GM04503 (cell line): ENCODE data around the gene CEP85L.

Experiments
- DNase-seq: peaks from one replicate; pipeline ENCODE4 v3.0.0-alpha.2; 2012; ENCODE audit warnings: low read depth

The CEP85L gene

DNA sequence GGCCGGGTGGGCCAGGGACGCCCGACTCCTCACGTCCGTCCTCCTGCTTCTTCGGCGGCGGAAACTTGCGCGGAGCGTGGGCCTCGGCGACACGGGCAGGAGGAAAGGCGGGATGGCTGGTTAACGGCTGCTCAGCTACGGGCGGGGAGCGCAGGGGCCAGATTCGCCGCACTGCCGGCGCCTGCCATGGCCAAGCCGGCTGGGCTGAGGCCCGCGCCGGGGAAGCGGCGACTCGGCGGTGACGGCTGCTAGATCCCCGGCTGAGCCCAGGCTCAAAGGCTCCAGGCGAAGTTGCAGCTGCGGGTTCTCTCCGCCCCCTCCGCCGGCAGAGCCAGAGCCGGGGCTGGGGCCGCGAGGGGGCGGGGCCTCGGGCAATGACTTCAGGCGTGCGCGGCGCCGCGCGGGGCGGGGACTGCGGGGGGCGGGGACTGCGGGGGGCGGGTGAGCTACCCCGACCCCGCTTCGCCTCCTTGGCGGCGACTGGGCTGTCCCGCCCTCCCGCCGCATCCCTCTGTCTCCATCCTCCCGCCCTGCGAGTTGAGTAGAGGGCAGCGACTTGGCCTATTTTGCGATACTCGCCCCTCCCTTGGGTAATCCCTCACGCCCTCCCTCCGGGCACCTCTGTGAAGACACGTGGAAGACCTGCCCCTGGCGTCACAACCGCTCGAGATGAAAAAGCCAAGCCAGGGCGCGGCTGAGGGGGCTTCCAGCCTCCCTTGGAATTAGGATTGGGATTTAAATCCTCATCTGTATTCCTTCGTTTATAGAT is at the start of gene CEP85L:
Gene CEP85L (minus strand): TSS at position 310 of the 769 bp plus-strand sequence. CDS start 322 bp downstream, outside the sequence.
- DNase-seq: no peak

GRCh38 chr6:118700531-118700930 is 49.1 kb upstream of the CEP85L start:
- DNase-seq: no peak

GRCh38 chr6:118697554-118697953 is 46.2 kb upstream of the CEP85L start:
- no peak for DNase-seq

DNA sequence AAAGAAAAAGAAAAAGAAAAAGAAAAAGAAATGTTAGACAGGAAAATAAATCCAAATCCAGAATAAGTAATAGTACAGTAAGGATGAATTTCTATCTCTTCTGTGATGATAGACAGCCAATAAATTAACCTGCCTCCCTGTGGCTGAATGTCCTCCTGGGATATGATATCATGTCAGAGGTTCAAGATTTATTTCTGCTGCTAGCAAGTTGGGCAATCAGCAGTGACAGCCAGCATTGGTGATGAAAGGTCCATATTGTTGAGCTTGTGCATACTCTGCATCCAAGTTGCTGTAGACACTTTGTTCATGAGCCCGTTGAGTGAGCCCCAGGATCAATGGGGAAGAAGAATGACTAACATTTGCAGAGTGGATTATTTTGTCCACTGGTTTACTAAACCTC is 44.9 kb upstream of the CEP85L start:
- no peak for DNase-seq

DNA sequence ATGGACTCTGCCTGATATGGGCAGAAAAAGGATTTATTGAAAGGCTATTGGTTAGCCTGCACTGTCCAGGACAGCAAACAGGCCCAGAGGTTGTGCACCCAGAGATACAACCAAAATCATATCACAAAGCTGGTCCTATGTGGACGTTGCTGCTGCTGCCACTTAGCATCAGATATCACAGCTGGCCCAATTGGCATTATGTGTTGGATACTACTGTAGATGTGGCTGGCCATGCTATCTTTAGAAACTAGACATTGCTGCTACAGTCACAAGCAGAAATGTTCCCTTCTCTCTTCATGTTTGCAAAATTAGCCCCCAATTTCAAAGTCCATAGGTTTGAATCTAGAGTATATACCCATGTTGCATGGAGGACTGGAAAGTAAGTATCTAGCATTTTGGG is 42.2 kb upstream of the CEP85L start:
- no peak for DNase-seq

DNA sequence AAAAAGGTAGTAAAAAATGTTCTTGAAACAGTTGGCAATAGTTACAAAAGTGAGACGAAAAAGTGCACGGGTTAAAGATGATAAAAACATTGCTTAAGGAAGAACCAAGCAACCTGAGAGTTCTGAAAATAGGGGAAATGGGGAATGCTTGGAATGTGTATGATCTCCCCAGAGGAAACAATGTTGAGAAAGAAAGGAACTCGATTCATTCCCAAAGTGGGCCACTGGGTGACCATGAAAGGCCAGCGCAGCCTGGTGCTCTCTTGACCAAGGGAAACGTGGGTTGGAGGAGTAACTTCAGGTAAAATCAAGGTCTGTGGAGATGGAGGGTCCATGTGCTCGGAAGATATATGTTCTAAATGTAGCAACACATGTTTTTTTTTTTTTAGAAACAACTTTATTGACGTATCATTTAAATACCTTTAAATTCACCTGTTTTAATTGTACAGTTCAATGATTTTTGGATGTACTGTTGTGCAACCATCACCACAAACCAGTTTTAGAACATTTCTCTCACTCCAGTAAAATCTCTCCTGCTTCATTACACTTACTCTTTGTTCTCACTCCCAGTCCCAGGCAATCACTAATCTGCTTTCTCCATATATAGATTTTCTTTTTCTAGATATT is 34.5 kb upstream of the CEP85L start:
- no peak for DNase-seq

DNA sequence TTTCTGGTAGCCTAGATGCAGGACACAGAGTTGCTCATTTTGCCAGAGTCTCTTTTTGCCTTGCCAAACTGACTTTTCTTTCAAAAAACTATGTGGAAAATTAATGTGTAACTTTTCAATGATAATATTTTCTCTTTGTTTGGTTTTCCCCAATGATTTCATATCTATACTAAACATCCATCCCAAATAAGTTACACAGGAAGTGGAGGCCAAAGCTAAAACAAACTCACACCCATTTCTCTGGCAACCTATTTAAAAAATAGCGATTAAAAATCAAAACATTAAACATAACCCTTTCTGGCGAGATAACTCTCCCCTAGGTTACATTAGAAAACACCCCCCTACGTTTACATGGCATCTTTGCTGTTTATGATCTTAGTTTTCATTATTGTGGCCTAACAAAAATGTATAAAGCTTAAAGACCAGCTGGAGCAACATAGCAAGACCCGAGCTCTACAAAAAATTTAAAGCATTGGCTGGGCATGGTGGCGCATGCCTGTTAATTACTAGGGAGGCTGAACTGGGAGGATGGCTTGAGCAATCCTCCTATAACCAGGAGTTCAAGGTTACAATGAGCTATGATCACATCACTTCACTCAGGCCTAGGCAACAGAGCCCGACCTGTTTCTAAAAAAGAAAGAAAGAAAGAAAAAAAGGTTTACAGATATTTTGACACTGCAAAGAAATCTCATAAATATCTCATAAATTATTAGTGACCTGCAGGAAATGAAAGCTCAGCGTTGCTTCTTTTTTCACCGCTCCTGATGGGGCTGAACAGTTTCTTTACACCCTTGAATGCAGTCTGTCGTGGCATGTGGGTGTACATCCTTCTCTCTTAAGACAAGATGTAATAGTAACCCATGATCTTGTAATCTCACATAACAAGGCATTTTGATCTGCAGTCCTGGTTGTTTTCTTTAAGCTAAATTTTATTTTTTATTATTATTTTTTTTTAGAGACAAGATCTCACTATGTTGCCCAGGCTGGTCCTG is 32.8 kb upstream of the CEP85L start:
- DNase-seq: no peak

GRCh38 chr6:118680452-118681095 is 29.2 kb upstream of the CEP85L start:
- no peak for DNase-seq

- DNase-seq: no peak
Measured at GRCh38 chr6:118679327-118679901, 28.0 kb upstream of the CEP85L start.

DNA sequence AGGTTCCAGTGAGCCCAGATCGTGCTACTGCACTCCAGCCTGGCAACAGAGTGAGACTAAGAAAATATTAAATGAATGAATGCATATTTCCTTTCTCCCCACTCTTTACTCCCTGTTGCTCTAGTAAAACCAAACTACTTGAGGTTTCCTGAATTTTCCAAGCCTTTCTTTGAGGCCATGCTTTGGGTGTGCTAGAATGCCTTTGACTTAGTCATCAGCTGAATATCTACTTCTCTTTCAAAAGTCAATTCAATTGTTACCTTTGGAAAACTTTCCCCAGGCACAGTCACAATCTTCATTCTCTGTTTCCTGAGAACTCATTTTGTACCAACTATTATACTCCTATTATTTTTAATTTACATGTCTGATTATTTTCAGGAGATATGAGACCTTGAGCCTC is 27.5 kb upstream of the CEP85L start:
- DNase-seq: no peak

DNA sequence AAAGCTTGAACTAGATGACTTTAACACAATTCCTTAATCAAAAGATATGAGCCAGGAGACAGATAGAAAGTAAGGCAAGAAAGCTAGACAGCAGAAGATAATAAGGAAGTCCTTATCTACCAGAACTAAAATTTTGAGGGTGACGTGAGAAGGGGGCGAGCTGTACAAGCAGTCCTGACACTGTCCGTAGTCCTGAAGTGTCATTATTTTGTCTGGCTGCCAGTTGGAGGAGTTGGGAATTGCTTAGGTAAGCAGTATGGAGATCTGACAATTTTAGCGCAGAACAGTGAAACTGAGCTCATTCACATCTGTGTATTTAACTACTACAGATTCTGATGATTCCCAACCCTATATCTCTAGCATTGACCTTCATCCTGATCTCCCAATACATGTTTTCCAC is 25.8 kb upstream of the CEP85L start:
- DNase-seq: no peak

DNA sequence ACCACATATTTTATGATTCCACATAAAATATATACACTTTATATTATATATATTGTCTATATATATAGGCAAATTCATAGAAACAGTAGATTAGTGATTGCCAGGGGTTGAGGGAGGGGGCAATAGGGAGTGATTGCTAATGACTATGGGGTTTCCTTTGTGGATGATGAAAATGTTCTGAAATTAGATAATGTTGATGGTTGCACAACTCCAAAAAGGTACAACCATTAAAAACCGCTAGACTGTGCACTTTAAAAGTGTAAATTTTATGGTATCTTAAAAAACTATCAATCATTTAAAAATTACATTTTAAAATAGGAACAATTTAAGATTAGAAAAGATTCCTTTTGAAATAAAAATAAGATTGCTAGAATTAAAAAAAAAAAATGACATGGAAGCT is 23.8 kb upstream of the CEP85L start:
- no peak for DNase-seq

- no peak for DNase-seq
Measured at GRCh38 chr6:118674772-118675171, 23.4 kb upstream of the CEP85L start.

- DNase-seq: no peak
Measured at GRCh38 chr6:118672678-118673077, 21.3 kb upstream of the CEP85L start.

- DNase-seq: no peak
Measured at GRCh38 chr6:118669561-118669960, 18.2 kb upstream of the CEP85L start.

DNA sequence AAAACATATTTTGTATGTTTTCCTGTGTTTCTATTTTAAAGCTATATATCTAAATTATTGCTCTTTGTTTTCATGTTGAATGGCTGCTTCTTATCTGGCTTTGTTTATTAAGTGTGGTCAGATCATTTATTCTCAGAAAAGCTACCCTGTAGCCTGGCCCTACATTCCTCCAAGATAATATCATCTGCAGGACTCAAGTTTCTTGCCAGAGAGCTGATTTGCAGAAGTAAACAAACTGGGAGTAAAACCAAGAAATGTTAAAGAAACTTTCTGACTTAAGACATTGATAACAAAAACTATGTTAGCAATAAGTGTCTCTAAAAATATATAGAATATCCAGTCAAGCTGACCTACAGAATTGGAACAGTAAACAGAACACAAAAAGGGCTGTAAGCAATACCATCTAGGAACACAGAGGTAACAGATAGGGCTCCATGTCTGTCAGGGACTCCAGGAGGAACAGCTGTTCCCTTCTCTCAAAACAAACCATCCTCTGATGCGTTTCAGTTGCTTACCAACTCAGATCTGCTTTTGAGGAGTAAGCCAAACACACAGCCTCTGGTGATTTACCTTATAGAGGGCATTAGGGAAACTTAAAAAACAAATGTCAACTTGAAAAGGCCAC is 17.5 kb upstream of the CEP85L start:
- DNase-seq: no peak

- no peak for DNase-seq
Measured at GRCh38 chr6:118667988-118668387, 16.6 kb upstream of the CEP85L start.

- DNase-seq: no peak
Measured at GRCh38 chr6:118665011-118665410, 13.6 kb upstream of the CEP85L start.

DNA sequence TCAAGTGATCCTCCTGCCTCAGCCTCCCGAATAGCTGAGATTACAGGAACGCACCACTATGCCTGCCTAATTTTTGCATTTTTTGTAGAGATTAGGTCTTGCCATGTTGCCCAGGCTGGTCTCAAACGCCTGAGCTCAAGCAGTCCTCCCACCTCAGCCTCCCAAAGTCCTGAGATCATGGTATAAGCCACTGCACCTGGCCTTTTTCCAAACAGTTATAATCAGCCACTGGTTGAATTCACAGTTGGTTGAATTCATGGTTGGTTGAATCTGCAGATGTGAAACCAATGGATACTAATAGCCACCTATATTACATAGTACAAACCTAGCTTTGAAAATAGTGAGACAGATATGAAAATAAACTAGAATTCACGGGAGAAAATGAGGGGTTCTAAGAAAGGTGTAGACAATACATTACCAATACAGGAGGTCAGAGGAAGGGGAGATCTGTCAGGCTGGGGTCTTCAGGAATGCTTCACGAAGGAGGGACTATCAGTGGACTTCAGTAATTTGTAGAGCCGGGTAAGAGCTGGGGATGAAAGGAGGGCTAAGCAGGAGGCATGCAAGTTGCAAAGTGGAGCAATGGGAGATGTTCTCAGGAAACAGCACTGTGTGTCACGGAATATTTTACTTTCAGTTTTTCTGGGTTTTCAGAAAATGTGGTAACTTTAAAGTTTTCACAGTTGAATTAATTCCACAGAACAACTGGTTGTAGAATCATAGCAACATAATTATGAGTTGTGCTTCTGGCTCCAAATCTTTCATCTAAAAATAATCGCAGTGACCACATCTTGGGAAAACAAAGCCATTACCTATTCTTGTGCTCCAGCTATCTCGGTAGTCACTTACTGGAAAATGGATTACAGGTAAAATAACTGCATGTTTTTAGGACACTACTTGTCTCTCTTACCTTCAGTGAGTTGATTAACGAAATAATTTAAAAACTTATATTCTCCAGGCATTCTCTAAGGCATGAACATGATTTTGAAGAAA is 12.9 kb upstream of the CEP85L start:
- no peak for DNase-seq

DNA sequence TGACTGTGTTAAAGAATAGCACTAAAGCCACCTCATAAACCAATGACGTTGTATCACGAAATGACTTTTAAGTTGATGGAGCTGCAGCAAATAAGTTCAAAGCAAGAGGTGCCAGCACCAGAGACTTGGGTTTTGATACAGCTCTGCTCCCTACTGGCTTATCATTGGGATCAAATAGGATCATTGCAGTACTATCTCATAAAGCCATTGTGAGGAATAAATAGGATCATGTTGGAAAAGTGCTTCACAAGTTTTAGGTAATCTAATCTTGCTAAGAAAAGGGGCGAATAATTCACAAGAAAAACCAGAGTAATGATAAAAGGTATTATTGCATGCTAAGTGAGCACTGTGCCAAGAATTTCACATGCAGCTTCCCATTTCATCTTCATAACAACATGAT is 10.4 kb upstream of the CEP85L start:
- no peak for DNase-seq
